SK-N-SH treated with all-trans-retinoic acid at 6 μM for 48 hours (cell line): Measurements from ENCODE around the gene ZBTB7B.

Experiments used
- OSR1 ChIP-seq: fragments of 250-450 bp; sonication (Bioruptor Pico); IDR thresholded peaks from 2 replicates; pipeline ENCODE4 v1.8.0; 2022; ENCODE audit warnings: moderate library complexity, mild to moderate bottlenecking, inconsistent platforms
- PPARA ChIP-seq: fragments of 250-450 bp; sonication (Bioruptor Pico); IDR thresholded peaks from 2 replicates; pipeline ENCODE4 v1.5.0; 2020; ENCODE audit warnings: mild to moderate bottlenecking, borderline replicate concordance
- SNAI2 ChIP-seq: fragments of 250-450 bp; sonication (Bioruptor Pico); IDR thresholded peaks from 2 replicates; pipeline ENCODE4 v1.5.0; 2020; ENCODE audit warnings: mild to moderate bottlenecking, moderate library complexity
- ZNF70 ChIP-seq: fragments of 450-650 bp; formaldehyde crosslinking; IDR thresholded peaks from 2 replicates; pipeline ENCODE4 v1.5.0; 2020; ENCODE audit warnings: mild to moderate bottlenecking, moderate library complexity
- TF ChIP-seq, protein P1 (sequence below): fragments of 250-450 bp; sonication (Bioruptor Pico); IDR thresholded peaks from 2 replicates; pipeline ENCODE4 v1.5.0; 2020; ENCODE audit warnings: mild to moderate bottlenecking, moderate library complexity
- TF ChIP-seq, protein P2 (sequence below): fragments of 250-450 bp; sonication (Bioruptor Pico); IDR thresholded peaks from 2 replicates; pipeline ENCODE4 v1.5.1; 2020; ENCODE audit warnings: low read depth, mild to moderate bottlenecking, moderate library complexity

DNA sequence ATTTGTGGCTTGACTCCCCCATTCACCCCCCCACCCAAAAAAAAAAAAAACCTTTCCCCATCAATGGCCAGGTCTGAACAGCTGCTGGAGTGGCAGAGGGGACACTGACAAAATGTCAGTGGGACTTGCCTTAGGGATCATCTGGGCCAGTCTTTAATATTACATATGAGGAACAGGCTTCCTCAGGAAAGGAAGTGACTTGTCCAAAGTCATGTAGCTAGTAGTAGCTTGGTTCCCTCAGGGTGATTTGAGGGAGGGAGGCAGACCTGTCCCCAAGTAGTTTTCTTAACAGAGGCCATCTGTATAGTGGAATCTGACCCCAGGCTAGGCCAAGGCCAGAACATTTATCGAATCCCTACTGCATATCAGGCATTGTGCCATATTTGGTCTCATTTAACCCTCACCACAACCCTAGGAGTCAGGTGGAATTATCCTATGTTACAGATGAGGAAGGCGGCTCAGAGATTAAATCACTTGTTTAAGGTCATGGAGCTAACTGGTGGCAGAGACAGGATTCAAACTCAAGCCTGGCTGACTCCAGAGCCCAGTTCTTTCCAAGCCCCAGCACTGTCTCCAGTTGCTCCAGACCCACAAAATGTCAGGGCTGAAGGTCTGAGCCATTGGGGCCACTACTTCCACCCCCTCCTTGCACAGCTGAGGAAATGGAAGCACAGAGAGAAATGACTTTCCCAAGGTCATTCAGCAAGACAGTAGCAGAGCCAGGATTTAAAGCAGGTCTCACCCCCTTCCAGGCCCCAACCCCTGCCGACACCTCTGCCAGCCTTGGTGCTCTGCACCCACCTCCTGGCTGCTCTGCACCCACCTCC lies 10.4 kb downstream of the ZBTB7B start:
- TF ChIP-seq SNAI2 (CRISPR knock-in tag) = no peak
- TF ChIP-seq, protein P1, sequence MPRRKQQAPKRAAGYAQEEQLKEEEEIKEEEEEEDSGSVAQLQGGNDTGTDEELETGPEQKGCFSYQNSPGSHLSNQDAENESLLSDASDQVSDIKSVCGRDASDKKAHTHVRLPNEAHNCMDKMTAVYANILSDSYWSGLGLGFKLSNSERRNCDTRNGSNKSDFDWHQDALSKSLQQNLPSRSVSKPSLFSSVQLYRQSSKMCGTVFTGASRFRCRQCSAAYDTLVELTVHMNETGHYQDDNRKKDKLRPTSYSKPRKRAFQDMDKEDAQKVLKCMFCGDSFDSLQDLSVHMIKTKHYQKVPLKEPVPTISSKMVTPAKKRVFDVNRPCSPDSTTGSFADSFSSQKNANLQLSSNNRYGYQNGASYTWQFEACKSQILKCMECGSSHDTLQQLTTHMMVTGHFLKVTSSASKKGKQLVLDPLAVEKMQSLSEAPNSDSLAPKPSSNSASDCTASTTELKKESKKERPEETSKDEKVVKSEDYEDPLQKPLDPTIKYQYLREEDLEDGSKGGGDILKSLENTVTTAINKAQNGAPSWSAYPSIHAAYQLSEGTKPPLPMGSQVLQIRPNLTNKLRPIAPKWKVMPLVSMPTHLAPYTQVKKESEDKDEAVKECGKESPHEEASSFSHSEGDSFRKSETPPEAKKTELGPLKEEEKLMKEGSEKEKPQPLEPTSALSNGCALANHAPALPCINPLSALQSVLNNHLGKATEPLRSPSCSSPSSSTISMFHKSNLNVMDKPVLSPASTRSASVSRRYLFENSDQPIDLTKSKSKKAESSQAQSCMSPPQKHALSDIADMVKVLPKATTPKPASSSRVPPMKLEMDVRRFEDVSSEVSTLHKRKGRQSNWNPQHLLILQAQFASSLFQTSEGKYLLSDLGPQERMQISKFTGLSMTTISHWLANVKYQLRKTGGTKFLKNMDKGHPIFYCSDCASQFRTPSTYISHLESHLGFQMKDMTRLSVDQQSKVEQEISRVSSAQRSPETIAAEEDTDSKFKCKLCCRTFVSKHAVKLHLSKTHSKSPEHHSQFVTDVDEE = no peak
- no peak for TF ChIP-seq PPARA
- TF ChIP-seq OSR1 = no peak
- no peak for TF ChIP-seq ZNF70 (CRISPR knock-in tag)
- TF ChIP-seq, protein P2, sequence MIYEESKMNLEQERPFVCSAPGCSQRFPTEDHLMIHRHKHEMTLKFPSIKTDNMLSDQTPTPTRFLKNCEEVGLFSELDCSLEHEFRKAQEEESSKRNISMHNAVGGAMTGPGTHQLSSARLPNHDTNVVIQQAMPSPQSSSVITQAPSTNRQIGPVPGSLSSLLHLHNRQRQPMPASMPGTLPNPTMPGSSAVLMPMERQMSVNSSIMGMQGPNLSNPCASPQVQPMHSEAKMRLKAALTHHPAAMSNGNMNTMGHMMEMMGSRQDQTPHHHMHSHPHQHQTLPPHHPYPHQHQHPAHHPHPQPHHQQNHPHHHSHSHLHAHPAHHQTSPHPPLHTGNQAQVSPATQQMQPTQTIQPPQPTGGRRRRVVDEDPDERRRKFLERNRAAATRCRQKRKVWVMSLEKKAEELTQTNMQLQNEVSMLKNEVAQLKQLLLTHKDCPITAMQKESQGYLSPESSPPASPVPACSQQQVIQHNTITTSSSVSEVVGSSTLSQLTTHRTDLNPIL (CRISPR knock-in tag) = no peak
